Measurements from ENCODE around the gene TCF12. TPM values are rescaled to one million over a fixed set of nuclear protein-coding genes. Genes with fewer than 3 reads are reported as not detected.

Gene TCF12
- polyA plus RNA-seq, 1 donor (not counting 4 experiments of a cell fraction or from before 2014, with no cell fraction given), result 48.3 TPM

GRCh38 chr15:57324590-57324890, 406.1 kb downstream of the TCF12 start:
- FAIRE-seq, result no peak
- H4K20me1 ChIP-seq (ENCODE audit: control insufficient read depth, extremely low read depth, insufficient read depth, low read length), result no peaks in the 10 kb centered on the region
- peaks cover 7% of the 10 kb centered on the region for H3K27me3 ChIP-seq (ENCODE audit: control insufficient read depth, extremely low read depth, insufficient read depth, low read length)
- no peak overlapping the region for H3K27ac ChIP-seq (ENCODE audit: control insufficient read depth, insufficient read depth, low read length)
- no peak for TF ChIP-seq EZH2 (IDR thresholded peaks at IDR 0.05; ENCODE audit: low read length)
- no peak for TF ChIP-seq CTCF (optimal IDR thresholded peaks at IDR 0.05 in 1 of 3, IDR thresholded peaks at IDR 0.05 in 1 of 3, conservative IDR thresholded peaks at IDR 0.05 in 1 of 3; ENCODE audit: extremely low read depth in 1 of 3, insufficient read depth in 2 of 3, low read length in 3 of 3)
- H3K36me3 ChIP-seq (ENCODE audit: control insufficient read depth in 2 of 2, extremely low read depth in 1 of 2, insufficient read depth in 2 of 2, low read length in 2 of 2), result no peaks in the 10 kb centered on the region
- H3K4me3 ChIP-seq (ENCODE audit: control insufficient read depth in 2 of 3, extremely low read depth in 1 of 3, insufficient read depth in 2 of 3, low read depth in 1 of 3, low read length in 3 of 3), result no peak overlapping the region
- no peak overlapping the region for H3K4me2 ChIP-seq (ENCODE audit: control insufficient read depth, extremely low read depth, insufficient read depth, low read depth, low read length)
- H3K79me2 ChIP-seq (ENCODE audit: control insufficient read depth, insufficient read depth, low read length), result no peaks in the 10 kb centered on the region
- H3K9ac ChIP-seq (ENCODE audit: control insufficient read depth, extremely low read depth, insufficient read depth, low read length), result no peak overlapping the region
- no peaks in the 10 kb centered on the region for H3K9me3 ChIP-seq (ENCODE audit: control insufficient read depth, low read depth, low read length)
- H3K9me1 ChIP-seq (ENCODE audit: control insufficient read depth, extremely low read depth, insufficient read depth, low read length), result no peaks in the 10 kb centered on the region
- peaks cover 6% of the 10 kb centered on the region for H3K4me1 ChIP-seq (ENCODE audit: control insufficient read depth, extremely low read depth, insufficient read depth, low read length)
- DNase-seq (ENCODE audit: low read depth, low spot score), result no peak
- H2AFZ ChIP-seq (ENCODE audit: control insufficient read depth, low read length), result no peak overlapping the region
- dilution Hi-C loops (cut with MboI; ENCODE audit: extremely low pct_ligation_motif_present, low sequenced_read_pairs), result no loop called here

GRCh38 chr15:57324944-57325679, 406.7 kb downstream of the TCF12 start:
- Histone ChIP-seq H3K79me2 (ENCODE audit: control insufficient read depth, insufficient read depth, low read length) (no peaks in the 10 kb centered on the region), H3K9me1 (ENCODE audit: control insufficient read depth, extremely low read depth, insufficient read depth, low read length) (no peaks in the 10 kb centered on the region), H3K4me1 (ENCODE audit: control insufficient read depth, extremely low read depth, insufficient read depth, low read length) (peaks cover 6% of the 10 kb centered on the region), H3K27ac (ENCODE audit: control insufficient read depth, insufficient read depth, low read length) (no peak overlapping the region), H3K36me3 (ENCODE audit: control insufficient read depth in 2 of 2, extremely low read depth in 1 of 2, insufficient read depth in 2 of 2, low read length in 2 of 2) (no peaks in the 10 kb centered on the region), H3K9ac (ENCODE audit: control insufficient read depth, extremely low read depth, insufficient read depth, low read length) (no peak overlapping the region), H2AFZ (ENCODE audit: control insufficient read depth, low read length) (no peak overlapping the region), H3K4me3 (ENCODE audit: control insufficient read depth in 2 of 3, extremely low read depth in 1 of 3, insufficient read depth in 2 of 3, low read depth in 1 of 3, low read length in 3 of 3) (no peak overlapping the region), H4K20me1 (ENCODE audit: control insufficient read depth, extremely low read depth, insufficient read depth, low read length) (no peaks in the 10 kb centered on the region), H3K9me3 (ENCODE audit: control insufficient read depth, low read depth, low read length) (no peaks in the 10 kb centered on the region), H3K27me3 (ENCODE audit: control insufficient read depth, extremely low read depth, insufficient read depth, low read length) (peaks cover 10% of the 10 kb centered on the region), H3K4me2 (ENCODE audit: control insufficient read depth, extremely low read depth, insufficient read depth, low read depth, low read length) (no peak overlapping the region)
- dilution Hi-C loops (cut with MboI; ENCODE audit: extremely low pct_ligation_motif_present, low sequenced_read_pairs), result loop anchor here (25.0 kb wide), 1 partner anchor 212 kb away; no protein-coding TSS in a partner anchor
- TF ChIP-seq EZH2 (IDR thresholded peaks at IDR 0.05; ENCODE audit: low read length) (no peak), CTCF (optimal IDR thresholded peaks at IDR 0.05 in 1 of 3, IDR thresholded peaks at IDR 0.05 in 1 of 3, conservative IDR thresholded peaks at IDR 0.05 in 1 of 3; ENCODE audit: extremely low read depth in 1 of 3, insufficient read depth in 2 of 3, low read length in 3 of 3) (no peak)
- FAIRE-seq (no peak), DNase-seq (ENCODE audit: low read depth, low spot score) (no peak)

Measured in keratinocyte (primary cell).